Measurements from ENCODE around the gene DISC1. TPM values are rescaled to one million over a fixed set of nuclear protein-coding genes. Genes with fewer than 3 reads are reported as not detected.

The DISC1 gene
- total RNA-seq, 1 donor from 2014 or later, result 6.1 TPM

Other genes with a start within 250 kb of the DISC1 start
- 115 and 142 TPM in 2 replicates for gene EGLN1, start 204.5 kb upstream of the DISC1 start, total RNA-seq
- gene TSNAX, start 98.1 kb upstream of the DISC1 start, total RNA-seq, result 47.7 and 68.6 TPM in 2 replicates

All from renal cortical epithelial cell (primary cell).